Esophagus muscularis mucosa (tissue), 4 donors: ENCODE data around the gene PROZ. TPM values are rescaled to one million over a fixed set of nuclear protein-coding genes. Genes with fewer than 3 reads are reported as not detected.
"Not testable (repeated sequence)": the region's sequence is repeated elsewhere in the genome, so short reads cannot be mapped to it uniquely, and the experiment has no call there.

Experiments
- DNase-seq: peaks from one replicate; pipeline ENCODE4 v3.0.0-alpha.2; 2017; ENCODE audit errors: extremely low spot score
- H3K27ac ChIP-seq, 4 donors: fragments of 200-600 bp; sonication (generic); replicated peaks in 1 of 4; 1 replicate in 3 of 4; 2 replicates in 1 of 4; pipeline ENCODE4 v1.5.1; 2016 to 2019; ENCODE audit warnings: mild to moderate bottlenecking in 1 of 4
- H3K27me3 ChIP-seq, 4 donors: fragments of 200-600 bp; sonication (generic); one replicate each; pipeline versions ENCODE4 v1.5.1 to v1.6.0; 2016 to 2019
- H3K36me3 ChIP-seq, 4 donors: fragments of 200-600 bp; sonication (generic); one replicate each; pipeline ENCODE4 v1.5.1; 2016 to 2019
- H3K4me1 ChIP-seq, 4 donors: fragments of 200-600 bp; sonication (generic); one replicate each; pipeline ENCODE4 v1.5.1; 2016 to 2019
- H3K4me3 ChIP-seq, 4 donors: fragments of 200-600 bp; sonication (generic); 1 replicate in 2 of 4; 2 replicates in 2 of 4; pipeline ENCODE4 v1.5.1; 2016 to 2019; ENCODE audit warnings: mild to moderate bottlenecking in 4 of 4, moderate library complexity in 1 of 4
- H3K9me3 ChIP-seq, 4 donors: fragments of 200-600 bp; sonication (generic); 1 replicate in 3 of 4; 2 replicates in 1 of 4; pipeline ENCODE4 v1.5.1; 2016 to 2019
- EP300 ChIP-seq: sonication (generic); formaldehyde crosslinking; IDR thresholded peaks from one replicate; pipeline ENCODE4 v1.6.1; 2017; ENCODE audit warnings: antibody characterized with exemption
- POLR2A ChIP-seq: fragments of 450-650 bp; IDR thresholded peaks from one replicate; pipeline ENCODE4 v1.6.1; 2017; ENCODE audit warnings: antibody characterized with exemption, moderate library complexity, mild to moderate bottlenecking, low read depth
- POLR2AphosphoS5 ChIP-seq, 2 donors: sonication (generic); formaldehyde crosslinking; IDR thresholded peaks; one replicate each; pipeline ENCODE4 v1.6.1; 2017; ENCODE audit warnings: antibody characterized with exemption in 2 of 2
- WGBS: methylation state at CpG from one replicate; pipeline ENCODE4 v1.1.5; 2018; 5-methylcytosine and 5-hydroxymethylcytosine counted together
- intact Hi-C: fragments of 100-400 bp; cut with DNase I; formaldehyde crosslinking; loops from one replicate; pipeline ENCODE4 v1.15.1; 2023
- total RNA-seq, 4 donors: library from RNA; depleted of rRNA; stranded (reverse); fragments of >200 nt; gene quantifications; one replicate each; pipeline versions ENCODE4 v1.1.0 to v1.2.1, GENCODE V29; 2016
- TF ChIP-seq, protein P1 (sequence below), 3 experiments: fragments of 200-600 bp in 2 of 3; fragments of 450-650 bp in 1 of 3; sonication (generic) in 2 of 3; IDR thresholded peaks; one replicate each; pipeline ENCODE4 v1.5.1; 2017 to 2019; ENCODE audit warnings: antibody characterized with exemption in 3 of 3, mild to moderate bottlenecking in 2 of 3, moderate library complexity in 1 of 3

PROZ gene
- total RNA-seq, 4 donors from 2014 or later = not detected

DNA sequence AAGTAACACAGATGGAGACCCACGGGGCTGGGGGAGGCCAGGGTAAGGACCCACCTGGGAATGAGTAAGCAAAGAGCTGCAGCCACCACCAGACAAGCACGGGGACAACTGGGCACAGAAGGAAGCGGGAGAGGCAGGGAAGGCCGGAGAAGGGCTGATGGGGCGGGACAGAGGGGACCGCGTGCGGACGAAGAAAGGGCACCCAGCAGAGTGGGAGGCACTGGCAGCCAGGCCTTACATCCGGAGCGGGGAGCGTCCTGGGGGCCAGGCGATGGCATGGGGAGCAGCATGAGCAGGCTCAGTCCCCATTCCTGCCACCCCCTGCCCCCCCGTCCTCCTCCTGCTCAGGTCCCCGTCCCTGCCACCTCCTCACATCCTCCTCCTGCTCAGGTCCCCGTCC, 3.0 kb downstream of the PROZ start:
- H3K4me3 ChIP-seq = no peak overlapping the region
- TF ChIP-seq POLR2A (no peak), POLR2AphosphoS5 (IDR thresholded peaks at IDR 0.05) (no peak), EP300 (no peak)
- TF ChIP-seq, protein P1, sequence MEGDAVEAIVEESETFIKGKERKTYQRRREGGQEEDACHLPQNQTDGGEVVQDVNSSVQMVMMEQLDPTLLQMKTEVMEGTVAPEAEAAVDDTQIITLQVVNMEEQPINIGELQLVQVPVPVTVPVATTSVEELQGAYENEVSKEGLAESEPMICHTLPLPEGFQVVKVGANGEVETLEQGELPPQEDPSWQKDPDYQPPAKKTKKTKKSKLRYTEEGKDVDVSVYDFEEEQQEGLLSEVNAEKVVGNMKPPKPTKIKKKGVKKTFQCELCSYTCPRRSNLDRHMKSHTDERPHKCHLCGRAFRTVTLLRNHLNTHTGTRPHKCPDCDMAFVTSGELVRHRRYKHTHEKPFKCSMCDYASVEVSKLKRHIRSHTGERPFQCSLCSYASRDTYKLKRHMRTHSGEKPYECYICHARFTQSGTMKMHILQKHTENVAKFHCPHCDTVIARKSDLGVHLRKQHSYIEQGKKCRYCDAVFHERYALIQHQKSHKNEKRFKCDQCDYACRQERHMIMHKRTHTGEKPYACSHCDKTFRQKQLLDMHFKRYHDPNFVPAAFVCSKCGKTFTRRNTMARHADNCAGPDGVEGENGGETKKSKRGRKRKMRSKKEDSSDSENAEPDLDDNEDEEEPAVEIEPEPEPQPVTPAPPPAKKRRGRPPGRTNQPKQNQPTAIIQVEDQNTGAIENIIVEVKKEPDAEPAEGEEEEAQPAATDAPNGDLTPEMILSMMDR (IDR thresholded peaks at IDR 0.05) = no peak
- no peaks in the 10 kb centered on the region for H3K9me3 ChIP-seq
- 61% methylated on average over 14 of the region's 16 CpGs for WGBS
- H3K27ac ChIP-seq = no peak overlapping the region
- no peak for DNase-seq
- no peaks in the 10 kb centered on the region for H3K36me3 ChIP-seq
- no peaks in the 10 kb centered on the region for H3K4me1 ChIP-seq
- peaks cover 0 to 42% (median 10%) of the 10 kb centered on the region in 4 donors for H3K27me3 ChIP-seq
- intact Hi-C loops = no loop called here

DNA sequence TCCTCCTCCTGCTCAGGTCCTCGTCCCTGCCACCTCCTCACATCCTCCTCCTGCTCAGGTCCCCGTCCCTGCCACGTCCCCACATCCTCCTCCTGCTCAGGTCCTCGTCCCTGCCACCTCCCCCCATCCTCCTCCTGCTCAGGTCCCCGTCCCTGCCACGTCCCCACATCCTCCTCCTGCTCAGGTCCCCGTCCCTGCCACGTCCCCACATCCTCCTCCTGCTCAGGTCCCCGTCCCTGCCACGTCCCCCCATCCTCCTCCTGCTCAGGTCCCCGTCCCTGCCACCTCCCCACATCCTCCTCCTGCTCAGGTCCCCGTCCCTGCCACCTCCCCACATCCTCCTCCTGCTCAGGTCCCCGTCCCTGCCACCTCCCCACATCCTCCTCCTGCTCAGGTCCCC, 3.5 kb downstream of the PROZ start:
- H3K36me3 ChIP-seq, intact Hi-C loops, H3K27ac ChIP-seq, H3K4me3 ChIP-seq, H3K9me3 ChIP-seq, H3K4me1 ChIP-seq, DNase-seq: not testable (repeated sequence)
- peaks cover 0 to 42% (median 10%) of the 10 kb centered on the region in 4 donors for H3K27me3 ChIP-seq
- WGBS = 41% methylated on average over 5 of the region's 13 CpGs

DNA sequence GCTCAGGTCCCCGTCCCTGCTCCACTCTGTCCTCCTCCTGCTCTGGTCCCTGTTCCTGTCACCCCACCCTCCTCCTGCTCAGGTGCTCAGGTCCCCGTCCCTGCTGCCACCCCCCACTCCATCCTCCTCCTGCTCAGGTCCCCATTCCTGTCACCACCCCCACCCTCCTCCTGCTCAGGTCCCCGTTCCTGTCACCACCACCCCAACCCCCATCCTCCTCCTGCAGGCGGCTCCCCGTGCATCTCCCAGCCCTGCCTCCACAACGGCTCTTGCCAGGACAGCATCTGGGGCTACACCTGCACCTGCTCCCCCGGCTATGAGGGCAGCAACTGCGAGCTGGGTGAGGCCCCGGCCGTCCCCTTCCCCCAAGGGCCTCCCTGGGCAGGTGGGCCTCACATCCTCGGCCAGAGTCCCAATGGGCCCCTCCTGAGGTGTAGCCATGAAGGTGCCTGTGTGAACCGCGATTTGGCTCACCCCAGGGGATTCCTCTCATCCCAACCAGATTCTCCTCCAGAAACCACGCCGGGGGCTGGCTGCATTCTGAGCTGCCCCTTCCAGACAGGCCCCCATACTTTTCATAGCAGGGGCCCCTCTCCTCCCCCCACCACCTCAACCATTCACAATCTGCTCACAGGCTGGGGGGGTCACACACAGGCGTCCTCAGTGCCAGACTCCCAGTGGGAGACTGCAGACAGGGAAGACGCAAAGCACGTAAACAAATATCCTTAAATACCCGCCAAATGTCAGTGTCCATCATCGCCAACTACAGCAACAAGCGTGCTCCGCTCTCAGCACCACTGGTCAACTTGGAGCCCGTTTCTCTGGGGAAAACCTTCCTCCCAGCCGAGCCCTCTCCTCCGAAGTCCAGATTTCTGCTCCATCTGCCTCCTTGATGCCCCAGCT, 4.6 kb downstream of the PROZ start:
- Histone ChIP-seq H3K4me3 (no peak overlapping the region), H3K27ac (no peak overlapping the region), H3K4me1 (no peaks in the 10 kb centered on the region), H3K27me3 (peaks cover 0 to 42% (median 10%) of the 10 kb centered on the region in 4 donors), H3K9me3 (no peaks in the 10 kb centered on the region), H3K36me3 (no peaks in the 10 kb centered on the region)
- DNase-seq = no peak
- no peak for TF ChIP-seq POLR2A
- 34% methylated on average over 21 of the region's 25 CpGs for WGBS
- intact Hi-C loops = no loop called here

DNA sequence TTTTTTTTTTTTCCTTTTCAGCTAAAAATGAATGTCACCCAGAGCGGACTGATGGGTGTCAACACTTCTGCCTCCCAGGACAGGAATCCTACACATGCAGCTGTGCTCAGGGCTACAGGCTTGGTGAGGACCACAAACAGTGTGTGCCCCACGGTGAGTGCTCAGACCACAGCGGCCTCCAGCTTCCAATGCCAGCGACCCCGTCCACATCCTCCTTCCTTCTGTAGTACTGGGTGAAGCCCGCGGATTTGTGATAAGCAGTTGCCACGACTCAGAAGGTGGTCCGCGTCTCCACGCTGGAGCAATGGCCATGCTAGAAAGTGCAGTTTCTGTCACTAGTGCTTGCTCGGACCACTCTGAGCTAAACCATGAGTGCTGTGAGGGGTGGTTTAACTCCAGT, 6.0 kb downstream of the PROZ start:
- Histone ChIP-seq H3K4me3 (no peak overlapping the region), H3K9me3 (no peaks in the 10 kb centered on the region), H3K4me1 (no peaks in the 10 kb centered on the region), H3K27ac (no peak overlapping the region), H3K36me3 (peaks cover 0 to 8% (median 0%) of the 10 kb centered on the region in 4 donors), H3K27me3 (peaks cover 0 to 29% (median 10%) of the 10 kb centered on the region in 4 donors)
- no peak for DNase-seq
- WGBS = 88% methylated on average over 5 of the region's 12 CpGs
- intact Hi-C loops = no loop called here
- TF ChIP-seq POLR2A (no peak), EP300 (no peak), POLR2AphosphoS5 (IDR thresholded peaks at IDR 0.05) (no peak)
- TF ChIP-seq, protein P1 (IDR thresholded peaks at IDR 0.05) = no peak

DNA sequence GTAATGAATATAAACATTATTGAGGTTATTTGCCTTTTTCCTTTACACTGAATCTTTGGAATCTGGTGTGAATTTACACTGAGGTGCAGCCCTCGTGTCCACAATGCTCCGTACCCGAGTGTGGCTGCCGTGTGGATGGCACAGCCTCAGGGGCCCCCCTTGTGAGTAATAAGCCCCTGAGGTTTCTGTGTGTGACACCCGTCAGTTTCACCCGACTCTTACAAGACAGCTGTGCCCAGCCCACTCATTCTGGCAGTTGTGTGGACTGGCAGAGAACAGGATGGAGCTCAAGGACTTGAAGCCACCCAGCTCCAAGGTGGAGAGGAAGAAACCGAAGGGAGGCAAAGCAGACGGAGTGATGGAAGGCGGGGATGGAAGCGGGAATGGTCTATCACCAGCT, 7.8 kb downstream of the PROZ start:
- H3K27ac ChIP-seq = no peak overlapping the region
- peaks cover 0 to 22% (median 4%) of the 10 kb centered on the region in 4 donors for H3K36me3 ChIP-seq
- no peaks in the 10 kb centered on the region for H3K9me3 ChIP-seq
- H3K4me3 ChIP-seq = no peak overlapping the region
- no peak for DNase-seq
- peaks cover 0 to 19% (median 6%) of the 10 kb centered on the region in 4 donors for H3K27me3 ChIP-seq
- intact Hi-C loops = no loop called here
- 98% methylated on average over 10 of the region's 10 CpGs for WGBS
- H3K4me1 ChIP-seq = peaks cover 0 to 3% (median 0%) of the 10 kb centered on the region in 4 donors
- TF ChIP-seq, protein P1 (IDR thresholded peaks at IDR 0.05) = no peak
- TF ChIP-seq POLR2A (no peak), POLR2AphosphoS5 (IDR thresholded peaks at IDR 0.05) (no peak), EP300 (no peak)
